SK-N-SH treated with all-trans-retinoic acid at 6 μM for 48 hours (cell line): ENCODE data around the gene TRPC5OS.

ENCODE experiments used
- OSR1 ChIP-seq: fragments of 250-450 bp; sonication (Bioruptor Pico); IDR thresholded peaks from 2 replicates; pipeline ENCODE4 v1.8.0; 2022; ENCODE audit warnings: moderate library complexity, mild to moderate bottlenecking, inconsistent platforms
- TF ChIP-seq, protein P1 (sequence below): fragments of 250-450 bp; sonication (Bioruptor Pico); IDR thresholded peaks from 2 replicates; pipeline ENCODE4 v1.8.0; 2020; ENCODE audit warnings: mild to moderate bottlenecking, moderate library complexity, borderline replicate concordance

DNA sequence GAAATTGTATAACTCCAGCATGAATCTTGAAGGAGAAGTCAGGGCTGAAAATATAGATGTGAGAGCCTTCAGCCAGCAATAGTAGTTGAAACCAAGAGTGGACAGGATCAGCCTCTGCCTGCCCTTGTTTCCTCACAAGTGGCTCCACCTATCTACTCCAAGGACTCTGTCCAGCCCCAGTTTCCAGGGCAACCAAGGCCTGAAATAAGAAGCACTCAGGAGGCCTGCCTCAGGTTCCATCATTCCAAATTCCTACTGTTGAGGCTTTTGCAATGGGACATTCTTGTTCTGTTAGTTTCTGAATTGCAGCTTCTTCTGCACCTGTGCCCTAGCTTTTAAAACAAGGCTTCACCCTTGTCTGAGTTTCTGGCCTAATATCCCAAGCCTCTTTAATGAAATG lies 41.6 kb downstream of the TRPC5OS start:
- TF ChIP-seq, protein P1, sequence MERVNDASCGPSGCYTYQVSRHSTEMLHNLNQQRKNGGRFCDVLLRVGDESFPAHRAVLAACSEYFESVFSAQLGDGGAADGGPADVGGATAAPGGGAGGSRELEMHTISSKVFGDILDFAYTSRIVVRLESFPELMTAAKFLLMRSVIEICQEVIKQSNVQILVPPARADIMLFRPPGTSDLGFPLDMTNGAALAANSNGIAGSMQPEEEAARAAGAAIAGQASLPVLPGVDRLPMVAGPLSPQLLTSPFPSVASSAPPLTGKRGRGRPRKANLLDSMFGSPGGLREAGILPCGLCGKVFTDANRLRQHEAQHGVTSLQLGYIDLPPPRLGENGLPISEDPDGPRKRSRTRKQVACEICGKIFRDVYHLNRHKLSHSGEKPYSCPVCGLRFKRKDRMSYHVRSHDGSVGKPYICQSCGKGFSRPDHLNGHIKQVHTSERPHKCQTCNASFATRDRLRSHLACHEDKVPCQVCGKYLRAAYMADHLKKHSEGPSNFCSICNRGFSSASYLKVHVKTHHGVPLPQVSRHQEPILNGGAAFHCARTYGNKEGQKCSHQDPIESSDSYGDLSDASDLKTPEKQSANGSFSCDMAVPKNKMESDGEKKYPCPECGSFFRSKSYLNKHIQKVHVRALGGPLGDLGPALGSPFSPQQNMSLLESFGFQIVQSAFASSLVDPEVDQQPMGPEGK = no peak
- TF ChIP-seq OSR1 (CRISPR knock-in tag) = no peak
